Heart left ventricle (tissue), 16 donors: ENCODE measurements around the gene SUCNR1. TPM values are rescaled to one million over a fixed set of nuclear protein-coding genes. Genes with fewer than 3 reads are reported as not detected.
A peak's percentile ranks its signal among the peaks of the same experiment; 100 is the strongest.

Experiments
- ATAC-seq, 4 donors: fragments of 200-7000 bp; cut with Tn5 transposase; one replicate each; pipeline ENCODE4 v1.9.1; 2020 to 2022; ENCODE audit warnings: moderate library complexity in 4 of 4, mild to moderate bottlenecking in 3 of 4, moderate number of reproducible peaks in 1 of 4
- DNase-seq, 5 donors: peaks; one replicate each; pipeline ENCODE4 v3.0.0-alpha.2; 2020
- H3K27ac ChIP-seq, 12 donors: fragments of 200-600 bp; sonication (generic) in 4 of 12; one replicate each; pipeline versions ENCODE4 v1.5.0 to v1.8.0; 2016 to 2022; ENCODE audit warnings: mild to moderate bottlenecking in 2 of 12
- H3K27me3 ChIP-seq, 9 donors: fragments of 200-600 bp; sonication (generic) in 2 of 9; one replicate each; pipeline versions ENCODE4 v1.5.1 to v1.8.0; 2016 to 2022; ENCODE audit warnings: mild to moderate bottlenecking in 3 of 9
- H3K36me3 ChIP-seq, 9 donors: fragments of 200-600 bp; sonication (generic) in 2 of 9; one replicate each; pipeline versions ENCODE4 v1.5.0 to v1.8.0; 2018 to 2022; ENCODE audit warnings: mild to moderate bottlenecking in 2 of 9
- H3K4me1 ChIP-seq, 12 donors: fragments of 200-600 bp; sonication (generic) in 4 of 12; one replicate each; pipeline versions ENCODE4 v1.5.0 to v1.8.0; 2016 to 2022; ENCODE audit warnings: mild to moderate bottlenecking in 3 of 12
- H3K4me3 ChIP-seq, 12 donors: fragments of 200-600 bp; sonication (generic) in 4 of 12; one replicate each; pipeline versions ENCODE4 v1.5.0 to v1.8.0; 2017 to 2022; ENCODE audit warnings: mild to moderate bottlenecking in 9 of 12, moderate library complexity in 4 of 12
- H3K9me3 ChIP-seq, 12 donors: fragments of 200-600 bp; sonication (generic) in 4 of 12; one replicate each; pipeline versions ENCODE4 v1.5.0 to v1.8.0; 2016 to 2022; ENCODE audit warnings: mild to moderate bottlenecking in 1 of 12
- POLR2A ChIP-seq, 2 donors: fragments of 450-650 bp; IDR thresholded peaks; one replicate each; pipeline ENCODE4 v1.6.1; 2017; ENCODE audit warnings: antibody characterized with exemption in 2 of 2, mild to moderate bottlenecking in 2 of 2, moderate library complexity in 2 of 2
- WGBS, 4 donors: extraction: QIAGEN DNeasy Blood & Tissue Kit in 2 of 4; methylation state at CpG; one replicate each; pipeline versions ENCODE4 v1.1.5 to v1.1.7; 2013 to 2018; 5-methylcytosine and 5-hydroxymethylcytosine counted together
- intact Hi-C, 10 donors: fragments of 100-400 bp; cut with DNase I; formaldehyde crosslinking; loops; one replicate each; pipeline versions ENCODE4 v1.11.1 to v1.14.2; 2022
- polyA plus RNA-seq, 2 donors: library from polyadenylated mRNA; stranded (reverse); fragments of 200-250 nt; gene quantifications; one replicate each; pipeline ENCODE4 v1.2.3, GENCODE V29; 2013
- total RNA-seq, 9 donors: library from RNA; depleted of rRNA in 2 of 9; stranded (reverse); fragments of >200 nt in 2 of 9; fragmentation: NEBNext Ultra II Directional in 3 of 9; extraction: Animal tissue kit (Norgen Biotek cat#: 25700) in 3 of 9; gene quantifications; one replicate each; pipeline versions ENCODE4 v1.1.0 to v1.2.4, GENCODE V29; 2016 to 2023
- TF ChIP-seq, protein P1 (sequence below), 12 donors: fragments of 200-600 bp; sonication (generic) in 4 of 12; IDR thresholded peaks; one replicate each; pipeline versions ENCODE4 v1.5.0 to v1.8.0; 2018 to 2022; ENCODE audit warnings: antibody characterized with exemption in 12 of 12, mild to moderate bottlenecking in 5 of 12
- donor health status: ischemic (EF 13 %, LVEDD 7.1; RV severe dilation, severe dysfunction).
- donor health status: healthy with polysubstance abuse.
- donor health status: DM: no; HTN: yes; CAD: no.
- donor health status: DM: no; HTN: no; CAD: no.
- donor health status: ischemic (EF 25% LVEDD 6.9; RV normal size, moderate dysfunction).
- donor health status: ischemic (EF 25% LVEDD 5.7; RV mildly dilated, moderate dysfunction).
- donor health status: healthy.
- donor health status: DM: yes; HTN: yes; CAD: no.
- donor health status: ischemic (EF 35%, LVEDD 5.7; RV mildly dilated, moderate dysfunction).
- donor health status: nonischemic (EF 11% LVEDD 7.7; RV severe dilation, severe dysfunction).
- donor health status: DM: yes; HTN: yes; CAD: no.
- donor health status: PGD.
- donor health status: ischemic (EF 29% LVEDD 5.4; RV normal size, mild dysfunction).
- donor health status: nonischemic (EF 23%, LVEDD 6.1; RV moderate dilation, normal function).

The SUCNR1 gene
- total and polyA plus RNA-seq, 11 donors: 0.07 to 7.2 (median 0.18) TPM; not detected in 1

GRCh38 chr3:151899996-151900395 is 26.6 kb downstream of the SUCNR1 start:
- no peak for DNase-seq
- TF ChIP-seq POLR2A (IDR thresholded peaks at IDR 0.05): no peak
- TF ChIP-seq, protein P1, sequence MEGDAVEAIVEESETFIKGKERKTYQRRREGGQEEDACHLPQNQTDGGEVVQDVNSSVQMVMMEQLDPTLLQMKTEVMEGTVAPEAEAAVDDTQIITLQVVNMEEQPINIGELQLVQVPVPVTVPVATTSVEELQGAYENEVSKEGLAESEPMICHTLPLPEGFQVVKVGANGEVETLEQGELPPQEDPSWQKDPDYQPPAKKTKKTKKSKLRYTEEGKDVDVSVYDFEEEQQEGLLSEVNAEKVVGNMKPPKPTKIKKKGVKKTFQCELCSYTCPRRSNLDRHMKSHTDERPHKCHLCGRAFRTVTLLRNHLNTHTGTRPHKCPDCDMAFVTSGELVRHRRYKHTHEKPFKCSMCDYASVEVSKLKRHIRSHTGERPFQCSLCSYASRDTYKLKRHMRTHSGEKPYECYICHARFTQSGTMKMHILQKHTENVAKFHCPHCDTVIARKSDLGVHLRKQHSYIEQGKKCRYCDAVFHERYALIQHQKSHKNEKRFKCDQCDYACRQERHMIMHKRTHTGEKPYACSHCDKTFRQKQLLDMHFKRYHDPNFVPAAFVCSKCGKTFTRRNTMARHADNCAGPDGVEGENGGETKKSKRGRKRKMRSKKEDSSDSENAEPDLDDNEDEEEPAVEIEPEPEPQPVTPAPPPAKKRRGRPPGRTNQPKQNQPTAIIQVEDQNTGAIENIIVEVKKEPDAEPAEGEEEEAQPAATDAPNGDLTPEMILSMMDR (IDR thresholded peaks at IDR 0.05): no peak
- Histone ChIP-seq H3K27me3 (no peaks in the 10 kb centered on the region), H3K36me3 (no peaks in the 10 kb centered on the region), H3K9me3 (no peaks in the 10 kb centered on the region), H3K4me1 (peaks cover 0 to 59% (median 39%) of the 10 kb centered on the region in 12 donors), H3K4me3 (no peak overlapping the region), H3K27ac (peak overlapping the region in 1 of 12 donors; percentile 51)
- intact Hi-C loops: loop anchor here in 1 of 10 donors (5.0 kb wide), 1 partner anchor 113 kb away; no protein-coding TSS in a partner anchor
- ATAC-seq: no peak

GRCh38 chr3:151900460-151900859 is 27.0 kb downstream of the SUCNR1 start:
- intact Hi-C loops: loop anchor here in 1 of 10 donors (5.0 kb wide), 1 partner anchor 113 kb away; no protein-coding TSS in a partner anchor
- Histone ChIP-seq H3K4me3 (no peak overlapping the region), H3K27ac (peak overlapping the region in 2 of 12 donors; percentile 51 to 71), H3K4me1 (peaks cover 0 to 55% (median 39%) of the 10 kb centered on the region in 12 donors), H3K27me3 (no peaks in the 10 kb centered on the region), H3K36me3 (no peaks in the 10 kb centered on the region), H3K9me3 (no peaks in the 10 kb centered on the region)
- DNase-seq (no peak), ATAC-seq (no peak)
- no peak for TF ChIP-seq POLR2A (IDR thresholded peaks at IDR 0.05)
- WGBS, 4 donors: 58 to 75% (median 65%) methylated on average over 2 of the region's 2 CpGs

- Histone ChIP-seq H3K36me3 (no peaks in the 10 kb centered on the region), H3K9me3 (no peaks in the 10 kb centered on the region), H3K4me3 (no peak overlapping the region), H3K27me3 (no peaks in the 10 kb centered on the region), H3K4me1 (peaks cover 0 to 49% (median 39%) of the 10 kb centered on the region in 12 donors), H3K27ac (peak overlapping the region in 10 of 12 donors; percentile 14 to 71 (median 48))
- WGBS, 4 donors: 17 to 47% (median 30%) methylated on average over 1 of the region's 1 CpG
- intact Hi-C loops: loop anchor here in 1 of 10 donors (5.0 kb wide), 1 partner anchor 114 kb away; no protein-coding TSS in a partner anchor
- DNase-seq (no peak), ATAC-seq (peak in 1 of 4 donors; percentile 8)
- TF ChIP-seq, protein P1 (IDR thresholded peaks at IDR 0.05): no peak
- no peak for TF ChIP-seq POLR2A (IDR thresholded peaks at IDR 0.05)
These were observed 27.6 kb downstream of the SUCNR1 start for GRCh38 chr3:151900884-151901643.

GRCh38 chr3:151901644-151902285 is 28.3 kb downstream of the SUCNR1 start:
- ATAC-seq: peak; percentile 86 to 92 (median 88)
- TF ChIP-seq POLR2A (IDR thresholded peaks at IDR 0.05): no peak
- TF ChIP-seq, protein P1 (IDR thresholded peaks at IDR 0.05): no peak
- Histone ChIP-seq H3K4me3 (no peak overlapping the region), H3K4me1 (peaks cover 0 to 48% (median 39%) of the 10 kb centered on the region in 12 donors), H3K27ac (peak overlapping the region in 10 of 12 donors; percentile 14 to 71 (median 48)), H3K27me3 (no peaks in the 10 kb centered on the region), H3K9me3 (no peaks in the 10 kb centered on the region), H3K36me3 (no peaks in the 10 kb centered on the region)
- WGBS, 4 donors: 20 to 35% (median 27%) methylated on average over 3 of the region's 3 CpGs
- no peak for DNase-seq
- intact Hi-C loops: loop anchor here in 1 of 10 donors (5.0 kb wide), 1 partner anchor 114 kb away; no protein-coding TSS in a partner anchor
